HEK293 (cell line): ENCODE data around the gene RIPOR1.
A peak's percentile ranks its signal among the peaks of the same experiment; 100 is the strongest.

Experiments
- GLIS2 ChIP-seq: fragments of 450-650 bp; formaldehyde crosslinking; IDR thresholded peaks from 2 replicates; pipeline ENCODE4 v1.5.1; 2016; ENCODE audit warnings: missing biosample characterization, missing genetic modification characterization
- MYNN ChIP-seq: fragments of 450-650 bp; formaldehyde crosslinking; IDR thresholded peaks from 2 replicates; pipeline ENCODE4 v1.5.1; 2016; ENCODE audit warnings: missing biosample characterization, missing genetic modification characterization, borderline replicate concordance
- PATZ1 ChIP-seq: fragments of 450-650 bp; formaldehyde crosslinking; IDR thresholded peaks from 2 replicates; pipeline ENCODE4 v1.5.1; 2016; ENCODE audit warnings: missing biosample characterization, missing genetic modification characterization
- REST ChIP-seq: fragments of 450-650 bp; formaldehyde crosslinking; IDR thresholded peaks from 2 replicates; pipeline ENCODE4 v1.5.1; 2016; ENCODE audit warnings: missing biosample characterization, missing genetic modification characterization
- SP7 ChIP-seq: fragments of 450-650 bp; formaldehyde crosslinking; IDR thresholded peaks from 2 replicates; pipeline ENCODE4 v1.5.1; 2016; ENCODE audit warnings: missing biosample characterization, missing genetic modification characterization
- TSHZ1 ChIP-seq: fragments of 450-650 bp; formaldehyde crosslinking; IDR thresholded peaks from 2 replicates; pipeline ENCODE4 v1.5.1; 2016; ENCODE audit warnings: missing biosample characterization, missing genetic modification characterization, borderline replicate concordance
- ZBTB21 ChIP-seq: fragments of 450-650 bp; formaldehyde crosslinking; IDR thresholded peaks from 2 replicates; pipeline ENCODE4 v1.5.1; 2017; ENCODE audit warnings: missing biosample characterization, missing genetic modification characterization
- ZBTB26 ChIP-seq: fragments of 450-650 bp; formaldehyde crosslinking; optimal IDR thresholded peaks from 2 replicates; pipeline ENCODE3; 2016; ENCODE audit warnings: missing biosample characterization, mild to moderate bottlenecking, missing genetic modification characterization
- ZNF133 ChIP-seq: fragments of 450-650 bp; formaldehyde crosslinking; IDR thresholded peaks from 2 replicates; pipeline ENCODE4 v1.5.1; 2016; ENCODE audit warnings: missing biosample characterization, missing genetic modification characterization
- ZNF146 ChIP-seq: fragments of 450-650 bp; formaldehyde crosslinking; IDR thresholded peaks from 2 replicates; pipeline ENCODE4 v1.5.1; 2016; ENCODE audit warnings: missing biosample characterization, missing genetic modification characterization
- ZNF2 ChIP-seq: fragments of 450-650 bp; formaldehyde crosslinking; IDR thresholded peaks from 2 replicates; pipeline ENCODE4 v1.5.1; 2016; ENCODE audit warnings: missing biosample characterization, missing genetic modification characterization
- ZNF214 ChIP-seq: fragments of 450-650 bp; formaldehyde crosslinking; IDR thresholded peaks from 2 replicates; pipeline ENCODE4 v1.5.1; 2017; ENCODE audit warnings: missing biosample characterization, mild to moderate bottlenecking, missing genetic modification characterization, borderline replicate concordance
- ZNF23 ChIP-seq: fragments of 450-650 bp; formaldehyde crosslinking; IDR thresholded peaks from 2 replicates; pipeline ENCODE4 v1.5.1; 2016; ENCODE audit warnings: missing biosample characterization, missing genetic modification characterization, borderline replicate concordance
- ZNF26 ChIP-seq: fragments of 450-650 bp; formaldehyde crosslinking; IDR thresholded peaks from 2 replicates; pipeline ENCODE4 v1.5.1; 2016; ENCODE audit warnings: missing biosample characterization, missing genetic modification characterization
- ZNF266 ChIP-seq: fragments of 450-650 bp; formaldehyde crosslinking; IDR thresholded peaks from 2 replicates; pipeline ENCODE4 v1.5.1; 2016; ENCODE audit warnings: missing biosample characterization, missing genetic modification characterization, low read depth
- ZNF292 ChIP-seq: fragments of 450-650 bp; formaldehyde crosslinking; IDR thresholded peaks from 2 replicates; pipeline ENCODE4 v1.5.1; 2016; ENCODE audit warnings: low read depth, missing biosample characterization, missing genetic modification characterization, borderline replicate concordance
- ZNF366 ChIP-seq: fragments of 450-650 bp; formaldehyde crosslinking; conservative IDR thresholded peaks from 2 replicates; pipeline ENCODE4 v1.5.1; 2016; ENCODE audit warnings: missing biosample characterization, missing genetic modification characterization
- ZNF433 ChIP-seq: fragments of 450-650 bp; formaldehyde crosslinking; IDR thresholded peaks from 2 replicates; pipeline ENCODE4 v1.5.1; 2016; ENCODE audit warnings: missing biosample characterization, missing genetic modification characterization, low read depth
- ZNF514 ChIP-seq: fragments of 450-650 bp; formaldehyde crosslinking; IDR thresholded peaks from 2 replicates; pipeline ENCODE4 v1.5.1; 2016; ENCODE audit warnings: missing biosample characterization, missing genetic modification characterization
- ZNF549 ChIP-seq: fragments of 450-650 bp; IDR thresholded peaks from 2 replicates; pipeline ENCODE4 v1.5.1; 2018; ENCODE audit warnings: missing biosample characterization, missing genetic modification characterization, mild to moderate bottlenecking, inconsistent platforms, moderate library complexity
- ZNF621 ChIP-seq: fragments of 450-650 bp; formaldehyde crosslinking; IDR thresholded peaks from 2 replicates; pipeline ENCODE4 v1.5.1; 2017; ENCODE audit warnings: missing biosample characterization, missing genetic modification characterization
- ZNF624 ChIP-seq: fragments of 450-650 bp; formaldehyde crosslinking; IDR thresholded peaks from 2 replicates; pipeline ENCODE4 v1.5.1; 2017; ENCODE audit warnings: missing biosample characterization, missing genetic modification characterization
- ZNF639 ChIP-seq: fragments of 450-650 bp; formaldehyde crosslinking; IDR thresholded peaks from 2 replicates; pipeline ENCODE4 v1.5.1; 2016; ENCODE audit warnings: missing biosample characterization, missing genetic modification characterization
- ZNF654 ChIP-seq: fragments of 450-650 bp; formaldehyde crosslinking; IDR thresholded peaks from 2 replicates; pipeline ENCODE4 v1.5.1; 2016; ENCODE audit warnings: low read depth, missing biosample characterization, missing genetic modification characterization
- ZNF707 ChIP-seq: fragments of 450-650 bp; formaldehyde crosslinking; IDR thresholded peaks from 2 replicates; pipeline ENCODE4 v1.5.1; 2016; ENCODE audit warnings: missing biosample characterization, missing genetic modification characterization
- ZNF791 ChIP-seq: fragments of 450-650 bp; formaldehyde crosslinking; IDR thresholded peaks from 2 replicates; pipeline ENCODE4 v1.5.1; 2016; ENCODE audit warnings: missing biosample characterization, missing genetic modification characterization
- ZNF792 ChIP-seq: fragments of 450-650 bp; formaldehyde crosslinking; IDR thresholded peaks from 2 replicates; pipeline ENCODE4 v1.5.1; 2016; ENCODE audit warnings: missing biosample characterization, missing genetic modification characterization

Gene RIPOR1

GRCh38 chr16:67521095-67521804 is 7.4 kb upstream of the RIPOR1 start (continued):
- no peak for TF ChIP-seq ZNF292 (tag by site-specific recombination)
- TF ChIP-seq ZBTB26 (tag by site-specific recombination): no peak
- TF ChIP-seq ZNF366: peak; percentile 99
- TF ChIP-seq ZNF214 (tag by site-specific recombination): no peak
- no peak for TF ChIP-seq MYNN (tag by site-specific recombination)
- TF ChIP-seq SP7 (tag by site-specific recombination): peak; percentile 53
- peak; percentile 63 for TF ChIP-seq GLIS2 (tag by site-specific recombination)
- TF ChIP-seq ZNF707 (tag by site-specific recombination): no peak
- TF ChIP-seq ZNF791 (tag by site-specific recombination): no peak
- no peak for TF ChIP-seq ZNF624
- TF ChIP-seq ZNF133 (tag by site-specific recombination): no peak
- peak; percentile 98 for TF ChIP-seq ZNF654 (tag by site-specific recombination)
- TF ChIP-seq ZNF621 (tag by site-specific recombination): no peak
- TF ChIP-seq ZNF514: no peak
- TF ChIP-seq REST (tag by site-specific recombination): 0 out of 2 replicates have a peak, but pooled peaks have one; percentile 20
- no peak for TF ChIP-seq ZNF266
- no peak for TF ChIP-seq TSHZ1 (tag by site-specific recombination)
- TF ChIP-seq ZNF792 (tag by site-specific recombination): no peak
- TF ChIP-seq ZNF146 (tag by site-specific recombination): no peak
- no peak for TF ChIP-seq ZBTB21 (tag by site-specific recombination)
- no peak for TF ChIP-seq ZNF23 (tag by site-specific recombination)
- TF ChIP-seq ZNF2 (tag by site-specific recombination): peak; percentile 91; the same call in 1 of the 2 replicates
- no peak for TF ChIP-seq ZNF26 (tag by site-specific recombination)
- TF ChIP-seq PATZ1 (tag by site-specific recombination): peak; percentile 94
- no peak for TF ChIP-seq ZNF433
- TF ChIP-seq ZNF639 (tag by site-specific recombination): no peak
- TF ChIP-seq ZNF549 (tag by site-specific recombination): no peak
